CD14-positive monocyte (primary cell): ENCODE data around the gene GPC6. TPM values are rescaled to one million over a fixed set of nuclear protein-coding genes. Genes with fewer than 3 reads are reported as not detected.

Experiments used
- DNase-seq, 3 donors: peaks; one replicate each; pipeline ENCODE4 v3.0.0-alpha.2; 2011 to 2022
- H2AFZ ChIP-seq: 2 replicates; pipeline ENCODE4 v1.6.0; 2012; ENCODE audit warnings: mild to moderate bottlenecking, low read depth, low read length, inconsistent platforms; ENCODE audit not compliant: insufficient read depth, poor library complexity, severe bottlenecking
- H3K27ac ChIP-seq, 2 donors: 1 replicate in 1 of 2; 2 replicates in 1 of 2; pipeline ENCODE4 v1.5.1; 2012 to 2013; ENCODE audit warnings: low read length in 2 of 2, control low read depth in 1 of 2, inconsistent platforms in 1 of 2, low read depth in 1 of 2, mild to moderate bottlenecking in 1 of 2
- H3K27me3 ChIP-seq, 2 donors: one replicate each; pipeline versions ENCODE4 v1.6.0 to v1.6.1; 2011 to 2013; ENCODE audit warnings: low read length in 2 of 2; ENCODE audit not compliant: control insufficient read depth in 2 of 2, insufficient read depth in 2 of 2
- H3K36me3 ChIP-seq, 2 donors: replicated peaks in 1 of 2; 1 replicate in 1 of 2; 2 replicates in 1 of 2; pipeline versions ENCODE4 v1.5.1 to v1.6.1; 2012 to 2013; ENCODE audit warnings: low read length in 2 of 2, control low read depth in 1 of 2, inconsistent platforms in 1 of 2, mild to moderate bottlenecking in 1 of 2; ENCODE audit not compliant: insufficient read depth in 2 of 2, control insufficient read depth in 1 of 2
- H3K4me1 ChIP-seq, 2 donors: 1 replicate in 1 of 2; 2 replicates in 1 of 2; pipeline versions ENCODE4 v1.5.1 to v1.6.1; 2012 to 2013; ENCODE audit warnings: low read length in 2 of 2, control low read depth in 1 of 2, inconsistent platforms in 1 of 2, mild to moderate bottlenecking in 1 of 2, moderate library complexity in 1 of 2; ENCODE audit not compliant: insufficient read depth in 2 of 2, control insufficient read depth in 1 of 2
- H3K4me2 ChIP-seq: replicated peaks from 2 replicates; pipeline ENCODE3; 2012; ENCODE audit warnings: low read length, moderate library complexity, mild to moderate bottlenecking; ENCODE audit not compliant: poor library complexity, severe bottlenecking; ENCODE audit errors: extremely low read depth
- H3K4me3 ChIP-seq, 3 experiments: fragments of 200-600 bp in 1 of 3; sonication (generic) in 1 of 3; replicated peaks in 1 of 3; 1 replicate in 2 of 3; 2 replicates in 1 of 3; pipeline ENCODE4 v1.5.1; 2011 to 2013; ENCODE audit warnings: low read length in 3 of 3, mild to moderate bottlenecking in 3 of 3, control low read depth in 2 of 3, low read depth in 2 of 3, inconsistent platforms in 1 of 3, moderate library complexity in 1 of 3
- H3K79me2 ChIP-seq: 2 replicates; pipeline ENCODE4 v1.6.0; 2012; ENCODE audit warnings: mild to moderate bottlenecking, control low read depth, inconsistent platforms, low read length, moderate library complexity; ENCODE audit not compliant: insufficient read depth
- H3K9ac ChIP-seq: 2 replicates; pipeline ENCODE4 v1.6.0; 2017; ENCODE audit warnings: low read length, mild to moderate bottlenecking; ENCODE audit not compliant: insufficient read depth, poor library complexity, severe bottlenecking
- H3K9me3 ChIP-seq, 2 donors: replicated peaks in 1 of 2; 1 replicate in 1 of 2; 2 replicates in 1 of 2; pipeline versions ENCODE4 v1.5.1 to v1.6.1; 2012 to 2013; ENCODE audit warnings: low read length in 2 of 2, control low read depth in 1 of 2; ENCODE audit not compliant: control insufficient read depth in 1 of 2, insufficient read depth in 1 of 2
- H4K20me1 ChIP-seq: 2 replicates; pipeline ENCODE4 v1.6.0; 2012; ENCODE audit warnings: mild to moderate bottlenecking, low read length, control low read depth, moderate library complexity; ENCODE audit not compliant: insufficient read depth
- H3K27ac Mint-ChIP-seq, 7 donors: one replicate each; pipeline ENCODE4 v1.8.0; 2020; ENCODE audit warnings: mild to moderate bottlenecking in 7 of 7, mixed read lengths in 7 of 7, moderate library complexity in 6 of 7, inconsistent platforms in 2 of 7
- H3K27me3 Mint-ChIP-seq, 3 donors: one replicate each; pipeline ENCODE4 v1.8.0; 2021 to 2022; ENCODE audit warnings: low read depth in 3 of 3, mild to moderate bottlenecking in 3 of 3, mixed read lengths in 3 of 3, moderate library complexity in 3 of 3, inconsistent platforms in 1 of 3
- H3K36me3 Mint-ChIP-seq, 2 donors: one replicate each; pipeline ENCODE4 v1.8.0; 2020; ENCODE audit warnings: mixed read lengths in 2 of 2, inconsistent platforms in 1 of 2, mild to moderate bottlenecking in 1 of 2
- H3K4me1 Mint-ChIP-seq: one replicate; pipeline ENCODE4 v1.8.0; 2020; ENCODE audit warnings: mild to moderate bottlenecking, mixed read lengths
- H3K4me3 Mint-ChIP-seq, 2 donors: one replicate each; pipeline ENCODE4 v1.8.0; 2020; ENCODE audit warnings: mild to moderate bottlenecking in 2 of 2, mixed read lengths in 2 of 2, moderate library complexity in 1 of 2
- H3K9me3 Mint-ChIP-seq, 7 donors: one replicate each; pipeline ENCODE4 v1.8.0; 2020 to 2022; ENCODE audit warnings: mixed read lengths in 7 of 7, mild to moderate bottlenecking in 6 of 7, moderate library complexity in 6 of 7, inconsistent platforms in 2 of 7
- WGBS: methylation state at CpG from one replicate; pipeline ENCODE4 v1.1.5; 2013; ENCODE audit warnings: missing lambda C conversion rate; ENCODE audit not compliant: insufficient coverage; 5-methylcytosine and 5-hydroxymethylcytosine counted together
- intact Hi-C, 2 donors: fragments of 100-400 bp; cut with micrococcal nuclease; formaldehyde crosslinking; loops; one replicate each; pipeline versions ENCODE4 v1.15.0 to v1.15.1; 2023
- polyA plus RNA-seq, 3 donors: library from polyadenylated mRNA; depleted of rRNA in 1 of 3; unstranded in 2 of 3; stranded (reverse) in 1 of 3; fragments of 300-500 nt in 2 of 3; fragments of >200 nt in 1 of 3; fragmentation: Illumina TruSeq in 2 of 3; gene quantifications; 1 replicate in 2 of 3; 2 replicates in 1 of 3; pipeline ENCODE4 v1.2.3, GENCODE V29; 2012 to 2021
- TF ChIP-seq, protein P1 (sequence below): fragments of 200-600 bp; IDR thresholded peaks from one replicate; pipeline ENCODE4 v1.8.0; 2022; ENCODE audit warnings: antibody characterized with exemption, mild to moderate bottlenecking

Gene GPC6
- polyA plus RNA-seq, 3 donors: not detected

GRCh38 chr13:94313926-94314325 lies 1087.3 kb downstream of the GPC6 start:
- Histone ChIP-seq H3K4me1 (no peaks in the 10 kb centered on the region), H4K20me1 (no peaks in the 10 kb centered on the region), H2AFZ (no peak overlapping the region), H3K4me3 (no peak overlapping the region), H3K27me3 (no peaks in the 10 kb centered on the region), H3K27ac (no peak overlapping the region), H3K79me2 (no peaks in the 10 kb centered on the region), H3K36me3 (no peaks in the 10 kb centered on the region), H3K4me2 (no peak overlapping the region), H3K9ac (no peak overlapping the region), H3K9me3 (no peaks in the 10 kb centered on the region)
- Mint-ChIP-seq H3K27ac (no peak overlapping the region), H3K36me3 (no peaks in the 10 kb centered on the region), H3K4me3 (no peak overlapping the region), H3K4me1 (no peaks in the 10 kb centered on the region), H3K9me3 (peaks cover 0 to 2% (median 0%) of the 10 kb centered on the region in 7 donors), H3K27me3 (peaks cover 0 to 2% (median 0%) of the 10 kb centered on the region in 3 donors)
- intact Hi-C loops: no loop called here
- no CpG with 5 or more reads among the region's 3 CpGs for WGBS
- DNase-seq: no peak
- TF ChIP-seq, protein P1, sequence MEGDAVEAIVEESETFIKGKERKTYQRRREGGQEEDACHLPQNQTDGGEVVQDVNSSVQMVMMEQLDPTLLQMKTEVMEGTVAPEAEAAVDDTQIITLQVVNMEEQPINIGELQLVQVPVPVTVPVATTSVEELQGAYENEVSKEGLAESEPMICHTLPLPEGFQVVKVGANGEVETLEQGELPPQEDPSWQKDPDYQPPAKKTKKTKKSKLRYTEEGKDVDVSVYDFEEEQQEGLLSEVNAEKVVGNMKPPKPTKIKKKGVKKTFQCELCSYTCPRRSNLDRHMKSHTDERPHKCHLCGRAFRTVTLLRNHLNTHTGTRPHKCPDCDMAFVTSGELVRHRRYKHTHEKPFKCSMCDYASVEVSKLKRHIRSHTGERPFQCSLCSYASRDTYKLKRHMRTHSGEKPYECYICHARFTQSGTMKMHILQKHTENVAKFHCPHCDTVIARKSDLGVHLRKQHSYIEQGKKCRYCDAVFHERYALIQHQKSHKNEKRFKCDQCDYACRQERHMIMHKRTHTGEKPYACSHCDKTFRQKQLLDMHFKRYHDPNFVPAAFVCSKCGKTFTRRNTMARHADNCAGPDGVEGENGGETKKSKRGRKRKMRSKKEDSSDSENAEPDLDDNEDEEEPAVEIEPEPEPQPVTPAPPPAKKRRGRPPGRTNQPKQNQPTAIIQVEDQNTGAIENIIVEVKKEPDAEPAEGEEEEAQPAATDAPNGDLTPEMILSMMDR: no peak

- no peaks in the 10 kb centered on the region for H3K36me3 Mint-ChIP-seq
- no peaks in the 10 kb centered on the region for H3K4me1 Mint-ChIP-seq
- intact Hi-C loops: no loop called here
These were observed 1088.6 kb downstream of the GPC6 start for GRCh38 chr13:94315188-94315587.

More at GRCh38 chr13:94315188-94315587, 1088.6 kb downstream of the GPC6 start:
- H3K27ac Mint-ChIP-seq: no peak overlapping the region
- Histone ChIP-seq H3K36me3 (no peaks in the 10 kb centered on the region), H3K27ac (no peak overlapping the region), H3K4me1 (no peaks in the 10 kb centered on the region), H3K9me3 (no peaks in the 10 kb centered on the region), H3K4me3 (no peak overlapping the region), H3K9ac (no peak overlapping the region), H2AFZ (no peak overlapping the region), H4K20me1 (no peaks in the 10 kb centered on the region), H3K4me2 (no peak overlapping the region), H3K27me3 (no peaks in the 10 kb centered on the region), H3K79me2 (no peaks in the 10 kb centered on the region)
- WGBS: no CpG with 5 or more reads among the region's 1 CpG
- peaks cover 0 to 2% (median 0%) of the 10 kb centered on the region in 3 donors for H3K27me3 Mint-ChIP-seq
- H3K9me3 Mint-ChIP-seq: peaks cover 0 to 2% (median 0%) of the 10 kb centered on the region in 7 donors
- no peak overlapping the region for H3K4me3 Mint-ChIP-seq
- no peak for DNase-seq
- TF ChIP-seq, protein P1: no peak
